Sigmoid colon (tissue), 7 donors: ENCODE results near the gene PCGF1. TPM values are rescaled to one million over a fixed set of nuclear protein-coding genes. Genes with fewer than 3 reads are reported as not detected.

ENCODE experiments used
- DNase-seq: peaks from one replicate; pipeline ENCODE4 v3.0.0-alpha.2; 2019
- H3K27ac ChIP-seq, 4 donors: fragments of 200-600 bp; sonication (generic); one replicate each; pipeline ENCODE4 v1.5.1; 2016 to 2019; ENCODE audit warnings: mild to moderate bottlenecking in 1 of 4
- H3K27me3 ChIP-seq, 3 donors: fragments of 200-600 bp; sonication (generic); one replicate each; pipeline ENCODE4 v1.5.1; 2019; ENCODE audit warnings: mild to moderate bottlenecking in 1 of 3
- H3K36me3 ChIP-seq, 4 donors: fragments of 200-600 bp; sonication (generic); one replicate each; pipeline ENCODE4 v1.5.1; 2016 to 2019
- H3K4me1 ChIP-seq, 4 donors: fragments of 200-600 bp; sonication (generic); one replicate each; pipeline ENCODE4 v1.5.1; 2017 to 2019
- H3K4me3 ChIP-seq, 4 donors: fragments of 200-600 bp; sonication (generic); one replicate each; pipeline ENCODE4 v1.5.1; 2017 to 2019; ENCODE audit warnings: mild to moderate bottlenecking in 2 of 4, moderate library complexity in 1 of 4
- H3K9me3 ChIP-seq, 4 donors: fragments of 200-600 bp in 3 of 4; sonication (generic) in 3 of 4; one replicate each; pipeline versions ENCODE4 v1.5.1 to v1.6.1; 2013 to 2019
- CTCF ChIP-seq, 4 experiments: fragments of 450-650 bp in 3 of 4; fragments of 200-600 bp in 1 of 4; IDR thresholded peaks; one replicate each; pipeline ENCODE4 v1.5.1; 2016 to 2019; ENCODE audit warnings: antibody characterized with exemption in 4 of 4, mild to moderate bottlenecking in 3 of 4, moderate library complexity in 2 of 4
- EP300 ChIP-seq, 4 donors: sonication (generic); formaldehyde crosslinking; IDR thresholded peaks; one replicate each; pipeline ENCODE4 v1.6.1; 2017; ENCODE audit warnings: antibody characterized with exemption in 4 of 4
- POLR2A ChIP-seq, 2 donors: fragments of 450-650 bp; IDR thresholded peaks; one replicate each; pipeline ENCODE4 v1.6.1; 2016; ENCODE audit warnings: antibody characterized with exemption in 2 of 2, mild to moderate bottlenecking in 2 of 2, moderate library complexity in 2 of 2
- POLR2AphosphoS5 ChIP-seq, 4 donors: sonication (generic); formaldehyde crosslinking; IDR thresholded peaks; one replicate each; pipeline ENCODE4 v1.6.1; 2017; ENCODE audit warnings: antibody characterized with exemption in 4 of 4
- WGBS, 2 donors: extraction: QIAGEN DNeasy Blood & Tissue Kit; methylation state at CpG; one replicate each; pipeline ENCODE4 v1.1.7; 2013; 5-methylcytosine and 5-hydroxymethylcytosine counted together
- intact Hi-C: fragments of 100-400 bp; cut with DNase I; formaldehyde crosslinking; loops from one replicate; pipeline ENCODE4 v1.15.1; 2023
- polyA plus RNA-seq, 3 donors: library from polyadenylated mRNA; stranded (reverse); fragments of 200-250 nt; gene quantifications; one replicate each; pipeline ENCODE4 v1.2.3, GENCODE V29; 2013
- total RNA-seq, 4 donors: library from RNA; depleted of rRNA; stranded (reverse); fragments of >200 nt; gene quantifications; one replicate each; pipeline ENCODE4 v1.1.0, GENCODE V29; 2016
- donor health status: healthy with polysubstance abuse.
- donor health status: Bipolar disorder and iron deficiency.
- donor health status: healthy.

The PCGF1 gene
- total and polyA plus RNA-seq, 7 donors = 8.9 to 22.8 (median 15.7) TPM

GRCh38 chr2:74529357-74530238 lies 22.1 kb upstream of the PCGF1 start, which contains the start of the genes AUP1 and HTRA2:
Gene AUP1 (minus strand): TSS chr2:74529706. CDS start chr2:74529629, 77 bp downstream.
Gene HTRA2 (plus strand): TSS chr2:74529933. CDS start chr2:74530007, 74 bp downstream.
- H3K27me3 ChIP-seq = no peaks in the 10 kb centered on the region
- intact Hi-C loops = loop anchor here (1.0 to 5.0 kb wide), 5 partner anchors 19 to 58 kb away; partner anchors contain the start of genes DOK1, PCGF1 and TTC31
- H3K4me1 ChIP-seq = peaks cover 0 to 34% (median 24%) of the 10 kb centered on the region in 4 donors
- peak within 1 kb of the TSS; percentile 72 to 96 (median 84) for H3K4me3 ChIP-seq
- TF ChIP-seq EP300 (IDR thresholded peaks at IDR 0.05) = peak in 2 of 4 donors; percentile 22 to 59
- TF ChIP-seq CTCF (IDR thresholded peaks at IDR 0.05) = no peak
- peak; percentile 65 to 94 (median 92) for TF ChIP-seq POLR2AphosphoS5 (IDR thresholded peaks at IDR 0.05)
- peak; percentile 81 to 89 for TF ChIP-seq POLR2A (IDR thresholded peaks at IDR 0.05)
- H3K27ac ChIP-seq = peak within 1 kb of the TSS; percentile 84 to 92 (median 89)
- H3K36me3 ChIP-seq = peaks cover 22 to 43% (median 32%) of the 10 kb centered on the region in 4 donors
- H3K9me3 ChIP-seq = no peaks in the 10 kb centered on the region
- DNase-seq = peak; percentile 99
- WGBS, 2 donors = 0% methylated on average over 87 of the region's 87 CpGs

DNA sequence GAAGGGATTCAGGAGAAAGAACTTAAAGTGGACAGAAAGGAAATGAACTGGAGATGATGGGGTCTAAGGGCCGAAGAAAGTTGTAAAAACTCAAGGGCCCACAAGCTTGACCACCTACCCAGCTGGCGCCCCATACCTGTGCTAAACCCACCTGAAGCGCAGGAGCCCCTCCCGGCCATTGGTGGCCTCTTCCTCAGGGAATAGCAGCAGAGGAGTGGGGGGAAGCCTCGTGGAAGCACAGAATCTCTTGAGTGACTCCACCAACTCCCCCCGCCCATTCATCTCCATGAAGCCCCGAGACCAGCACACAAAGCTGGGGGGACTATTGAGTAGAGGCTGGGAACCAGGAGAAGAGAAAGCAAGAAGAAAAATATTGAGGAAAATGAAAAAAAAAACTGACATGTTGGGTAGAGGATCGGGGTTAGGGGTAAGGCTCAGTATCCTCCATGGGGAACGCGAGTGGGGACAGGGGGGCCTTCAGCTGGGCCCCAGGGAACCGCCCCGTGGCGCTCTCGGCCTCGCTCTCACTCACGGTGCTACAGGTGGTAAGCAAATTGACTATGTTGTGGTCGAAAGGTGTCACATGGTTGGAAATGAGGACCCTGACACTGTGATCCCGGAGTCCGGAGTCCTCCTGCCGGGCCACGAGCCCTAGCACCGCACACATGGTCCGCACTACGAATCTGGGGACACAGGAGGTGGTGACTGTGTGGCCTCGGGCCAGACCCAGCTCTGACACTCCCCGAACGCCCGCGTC lies 21.3 kb upstream of the PCGF1 start:
- H3K4me1 ChIP-seq = peaks cover 0 to 34% (median 24%) of the 10 kb centered on the region in 4 donors
- DNase-seq = no peak
- intact Hi-C loops = loop anchor here (1.0 to 5.0 kb wide), 4 partner anchors 21 to 59 kb away; partner anchors contain the start of genes DOK1, PCGF1 and TTC31
- no peaks in the 10 kb centered on the region for H3K27me3 ChIP-seq
- no peaks in the 10 kb centered on the region for H3K9me3 ChIP-seq
- 12 to 16% methylated on average over 29 of the region's 29 CpGs for WGBS, 2 donors
- TF ChIP-seq EP300 (IDR thresholded peaks at IDR 0.05) = no peak
- H3K27ac ChIP-seq = peak overlapping the region; percentile 84 to 92 (median 89)
- peak overlapping the region; percentile 72 to 96 (median 84) for H3K4me3 ChIP-seq
- peaks cover 22 to 42% (median 32%) of the 10 kb centered on the region in 4 donors for H3K36me3 ChIP-seq

GRCh38 chr2:74527741-74528140 lies 20.2 kb upstream of the PCGF1 start:
- H3K27me3 ChIP-seq = no peaks in the 10 kb centered on the region
- no peak for DNase-seq
- no peaks in the 10 kb centered on the region for H3K9me3 ChIP-seq
- intact Hi-C loops = loop anchor here (2.0 to 5.0 kb wide), 2 partner anchors 27 to 60 kb away; partner anchors contain the start of gene DOK1
- no peak overlapping the region for H3K27ac ChIP-seq
- TF ChIP-seq CTCF (IDR thresholded peaks at IDR 0.05) (no peak), POLR2AphosphoS5 (IDR thresholded peaks at IDR 0.05) (no peak), EP300 (IDR thresholded peaks at IDR 0.05) (no peak), POLR2A (IDR thresholded peaks at IDR 0.05) (no peak)
- peaks cover 22 to 32% (median 25%) of the 10 kb centered on the region in 4 donors for H3K36me3 ChIP-seq
- WGBS, 2 donors = 94% methylated on average over 9 of the region's 9 CpGs
- no peak overlapping the region for H3K4me3 ChIP-seq
- H3K4me1 ChIP-seq = peaks cover 0 to 34% (median 24%) of the 10 kb centered on the region in 4 donors

DNA sequence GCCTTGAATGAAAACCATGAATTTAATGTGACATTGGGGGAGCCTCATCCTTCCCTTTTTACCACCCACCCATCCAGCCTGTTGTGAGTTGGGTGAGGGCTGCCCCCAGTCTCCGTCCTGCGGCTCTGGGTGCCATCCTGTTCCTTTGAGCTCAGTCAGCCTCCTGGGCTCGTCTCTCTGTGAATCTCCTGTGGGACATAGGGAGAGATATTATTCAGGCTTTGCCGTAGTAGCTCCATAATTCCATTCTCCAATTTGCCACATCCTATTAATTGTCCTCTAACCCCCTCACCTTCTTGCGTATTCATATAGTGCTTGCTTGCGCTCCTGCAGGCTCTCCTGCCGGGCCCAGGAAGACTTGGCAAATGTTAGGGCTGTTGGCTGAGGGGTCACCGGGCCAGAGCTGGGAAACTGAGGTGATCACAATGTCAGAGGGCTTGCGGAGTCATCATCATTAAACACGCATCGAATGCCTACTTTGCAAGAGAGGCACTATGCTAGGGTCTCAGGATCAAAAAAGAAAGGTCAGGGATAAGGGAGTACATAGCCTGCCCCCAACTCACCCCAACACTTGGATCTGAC lies 19.2 kb upstream of the PCGF1 start:
- Histone ChIP-seq H3K4me3 (no peak overlapping the region), H3K4me1 (peaks cover 0 to 34% (median 23%) of the 10 kb centered on the region in 4 donors), H3K9me3 (no peaks in the 10 kb centered on the region), H3K27ac (no peak overlapping the region), H3K36me3 (peaks cover 21 to 28% (median 22%) of the 10 kb centered on the region in 4 donors), H3K27me3 (no peaks in the 10 kb centered on the region)
- DNase-seq = no peak
- WGBS, 2 donors = 97% methylated on average over 11 of the region's 11 CpGs
- TF ChIP-seq EP300 (IDR thresholded peaks at IDR 0.05) (no peak), CTCF (IDR thresholded peaks at IDR 0.05) (no peak), POLR2A (IDR thresholded peaks at IDR 0.05) (no peak), POLR2AphosphoS5 (IDR thresholded peaks at IDR 0.05) (no peak)
- intact Hi-C loops = loop anchor here (5.0 kb wide), 1 partner anchor 61 kb away; no protein-coding TSS in a partner anchor
